HL-60 (cell line): Measurements from ENCODE around the gene SLC7A1.

Experiments used
- DNase-seq, 2 experiments: peaks; one replicate each; pipeline ENCODE4 v3.0.0-alpha.2; 2010 to 2020; ENCODE audit warnings: low read depth in 1 of 2, low spot score in 1 of 2
- H3K27ac ChIP-seq: fragments of 250-450 bp; sonication (Bioruptor Pico); replicated peaks from 2 replicates; pipeline ENCODE4 v1.5.1; 2020; ENCODE audit warnings: mild to moderate bottlenecking, moderate library complexity
- H3K27me3 ChIP-seq: fragments of 250-450 bp; sonication (Bioruptor Pico); 2 replicates; pipeline ENCODE4 v1.5.1; 2021; ENCODE audit warnings: mild to moderate bottlenecking, moderate library complexity; ENCODE audit not compliant: insufficient read depth, poor library complexity, severe bottlenecking
- H3K4me3 ChIP-seq: replicated peaks from 2 replicates; pipeline ENCODE4 v1.5.1; 2011; ENCODE audit warnings: mild to moderate bottlenecking, control low read depth, low read length; ENCODE audit not compliant: insufficient read depth
- GABPA ChIP-seq: IDR thresholded peaks from 2 replicates; pipeline ENCODE4 v1.6.1; 2012; ENCODE audit warnings: low read depth
- POLR2AphosphoS5 ChIP-seq: IDR thresholded peaks from 2 replicates; pipeline ENCODE4 v1.6.1; 2012; ENCODE audit warnings: low read depth
- SPI1 ChIP-seq: IDR thresholded peaks from 2 replicates; pipeline ENCODE4 v1.6.1; 2012; ENCODE audit warnings: low read depth, mild to moderate bottlenecking, borderline replicate concordance
- TF ChIP-seq, protein P1 (sequence below): IDR thresholded peaks from one replicate; pipeline ENCODE4 v1.5.1; 2011; ENCODE audit warnings: low read length, control low read depth, inconsistent platforms; ENCODE audit not compliant: insufficient read depth
- TF ChIP-seq, protein P2 (sequence below): IDR thresholded peaks from 2 replicates; pipeline ENCODE4 v1.6.1; 2012; ENCODE audit warnings: low read depth; ENCODE audit not compliant: insufficient replicate concordance

The SLC7A1 gene

DNA sequence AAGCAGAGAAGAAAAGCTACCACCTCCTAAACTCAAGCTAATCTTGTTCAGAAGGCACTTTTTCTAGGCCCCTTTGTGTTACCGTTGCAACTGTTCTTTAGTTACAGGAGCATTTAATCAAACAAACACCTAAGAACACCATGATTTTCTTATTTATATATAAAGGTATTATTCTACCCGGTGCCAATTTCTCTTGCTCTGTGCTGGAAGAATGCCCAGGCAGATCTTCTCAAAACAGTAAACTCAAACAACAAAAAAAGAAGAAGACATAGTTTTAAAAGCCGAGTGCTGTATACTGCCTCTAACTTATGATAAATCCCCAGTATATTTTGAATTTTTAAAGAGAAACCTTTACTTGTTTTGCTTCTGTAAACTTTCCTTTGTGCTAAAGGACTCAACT lies 20.4 kb downstream of the SLC7A1 start:
- no peak for DNase-seq
- no peak overlapping the region for H3K27ac ChIP-seq
- no peak overlapping the region for H3K4me3 ChIP-seq
- TF ChIP-seq, protein P1, sequence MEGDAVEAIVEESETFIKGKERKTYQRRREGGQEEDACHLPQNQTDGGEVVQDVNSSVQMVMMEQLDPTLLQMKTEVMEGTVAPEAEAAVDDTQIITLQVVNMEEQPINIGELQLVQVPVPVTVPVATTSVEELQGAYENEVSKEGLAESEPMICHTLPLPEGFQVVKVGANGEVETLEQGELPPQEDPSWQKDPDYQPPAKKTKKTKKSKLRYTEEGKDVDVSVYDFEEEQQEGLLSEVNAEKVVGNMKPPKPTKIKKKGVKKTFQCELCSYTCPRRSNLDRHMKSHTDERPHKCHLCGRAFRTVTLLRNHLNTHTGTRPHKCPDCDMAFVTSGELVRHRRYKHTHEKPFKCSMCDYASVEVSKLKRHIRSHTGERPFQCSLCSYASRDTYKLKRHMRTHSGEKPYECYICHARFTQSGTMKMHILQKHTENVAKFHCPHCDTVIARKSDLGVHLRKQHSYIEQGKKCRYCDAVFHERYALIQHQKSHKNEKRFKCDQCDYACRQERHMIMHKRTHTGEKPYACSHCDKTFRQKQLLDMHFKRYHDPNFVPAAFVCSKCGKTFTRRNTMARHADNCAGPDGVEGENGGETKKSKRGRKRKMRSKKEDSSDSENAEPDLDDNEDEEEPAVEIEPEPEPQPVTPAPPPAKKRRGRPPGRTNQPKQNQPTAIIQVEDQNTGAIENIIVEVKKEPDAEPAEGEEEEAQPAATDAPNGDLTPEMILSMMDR = no peak
- no peak for TF ChIP-seq SPI1
- TF ChIP-seq GABPA = no peak
- TF ChIP-seq POLR2AphosphoS5 = no peak
- TF ChIP-seq, protein P2, sequence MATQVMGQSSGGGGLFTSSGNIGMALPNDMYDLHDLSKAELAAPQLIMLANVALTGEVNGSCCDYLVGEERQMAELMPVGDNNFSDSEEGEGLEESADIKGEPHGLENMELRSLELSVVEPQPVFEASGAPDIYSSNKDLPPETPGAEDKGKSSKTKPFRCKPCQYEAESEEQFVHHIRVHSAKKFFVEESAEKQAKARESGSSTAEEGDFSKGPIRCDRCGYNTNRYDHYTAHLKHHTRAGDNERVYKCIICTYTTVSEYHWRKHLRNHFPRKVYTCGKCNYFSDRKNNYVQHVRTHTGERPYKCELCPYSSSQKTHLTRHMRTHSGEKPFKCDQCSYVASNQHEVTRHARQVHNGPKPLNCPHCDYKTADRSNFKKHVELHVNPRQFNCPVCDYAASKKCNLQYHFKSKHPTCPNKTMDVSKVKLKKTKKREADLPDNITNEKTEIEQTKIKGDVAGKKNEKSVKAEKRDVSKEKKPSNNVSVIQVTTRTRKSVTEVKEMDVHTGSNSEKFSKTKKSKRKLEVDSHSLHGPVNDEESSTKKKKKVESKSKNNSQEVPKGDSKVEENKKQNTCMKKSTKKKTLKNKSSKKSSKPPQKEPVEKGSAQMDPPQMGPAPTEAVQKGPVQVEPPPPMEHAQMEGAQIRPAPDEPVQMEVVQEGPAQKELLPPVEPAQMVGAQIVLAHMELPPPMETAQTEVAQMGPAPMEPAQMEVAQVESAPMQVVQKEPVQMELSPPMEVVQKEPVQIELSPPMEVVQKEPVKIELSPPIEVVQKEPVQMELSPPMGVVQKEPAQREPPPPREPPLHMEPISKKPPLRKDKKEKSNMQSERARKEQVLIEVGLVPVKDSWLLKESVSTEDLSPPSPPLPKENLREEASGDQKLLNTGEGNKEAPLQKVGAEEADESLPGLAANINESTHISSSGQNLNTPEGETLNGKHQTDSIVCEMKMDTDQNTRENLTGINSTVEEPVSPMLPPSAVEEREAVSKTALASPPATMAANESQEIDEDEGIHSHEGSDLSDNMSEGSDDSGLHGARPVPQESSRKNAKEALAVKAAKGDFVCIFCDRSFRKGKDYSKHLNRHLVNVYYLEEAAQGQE = no peak
- no peaks in the 10 kb centered on the region for H3K27me3 ChIP-seq

GRCh38 chr13:29573190-29573589 lies 22.3 kb downstream of the SLC7A1 start:
- DNase-seq = peak; percentile 50 to 89
- Histone ChIP-seq H3K27ac (no peak overlapping the region), H3K27me3 (no peaks in the 10 kb centered on the region), H3K4me3 (no peak overlapping the region)
- TF ChIP-seq GABPA (no peak), SPI1 (peak; percentile 71; the same call in 1 of the 2 replicates), POLR2AphosphoS5 (peak; percentile 75)
- TF ChIP-seq, protein P1 = no peak

- TF ChIP-seq GABPA (no peak), POLR2AphosphoS5 (no peak), SPI1 (no peak)
- TF ChIP-seq, protein P2 = no peak
- TF ChIP-seq, protein P1 = no peak
- Histone ChIP-seq H3K4me3 (no peak overlapping the region), H3K27me3 (no peaks in the 10 kb centered on the region), H3K27ac (no peak overlapping the region)
- no peak for DNase-seq
These were observed 22.9 kb downstream of the SLC7A1 start for GRCh38 chr13:29572575-29572974.

GRCh38 chr13:29571876-29572570 lies 23.5 kb downstream of the SLC7A1 start:
- no peak for TF ChIP-seq SPI1
- no peak for TF ChIP-seq POLR2AphosphoS5
- TF ChIP-seq, protein P1 = no peak
- TF ChIP-seq GABPA = no peak
- TF ChIP-seq, protein P2 = no peak
- DNase-seq = no peak
- H3K27me3 ChIP-seq = no peaks in the 10 kb centered on the region
- no peak overlapping the region for H3K4me3 ChIP-seq
- H3K27ac ChIP-seq = no peak overlapping the region
